Naive B cell (primary cell): ENCODE results near the gene KCNQ5. TPM values are rescaled to one million over a fixed set of nuclear protein-coding genes. Genes with fewer than 3 reads are reported as not detected.

ENCODE experiments used
- ATAC-seq, 2 donors: fragments of 150-1000 bp; cut with Tn5 transposase; 2 replicates each; pipeline ENCODE4 v1.10.0; 2021; ENCODE audit warnings: low read depth in 2 of 2, mild to moderate bottlenecking in 2 of 2, moderate library complexity in 2 of 2
- DNase-seq: peaks from one replicate; pipeline ENCODE4 v3.0.0; 2022
- H3K27ac Mint-ChIP-seq, 6 donors: one replicate each; pipeline ENCODE4 v1.8.0; 2020 to 2022; ENCODE audit warnings: mild to moderate bottlenecking in 6 of 6, mixed read lengths in 6 of 6, moderate library complexity in 5 of 6, inconsistent platforms in 2 of 6
- H3K27me3 Mint-ChIP-seq, 3 donors: one replicate each; pipeline ENCODE4 v1.8.0; 2021 to 2022; ENCODE audit warnings: mixed read lengths in 3 of 3, mild to moderate bottlenecking in 1 of 3
- H3K36me3 Mint-ChIP-seq, 2 donors: one replicate each; pipeline ENCODE4 v1.8.0; 2020 to 2022; ENCODE audit warnings: mixed read lengths in 2 of 2, inconsistent platforms in 1 of 2, mild to moderate bottlenecking in 1 of 2
- H3K4me1 Mint-ChIP-seq, 3 donors: one replicate each; pipeline ENCODE4 v1.8.0; 2020 to 2022; ENCODE audit warnings: mixed read lengths in 3 of 3, inconsistent platforms in 1 of 3, mild to moderate bottlenecking in 1 of 3, moderate library complexity in 1 of 3
- H3K4me3 Mint-ChIP-seq, 8 donors: one replicate each; pipeline ENCODE4 v1.8.0; 2020 to 2022; ENCODE audit warnings: mild to moderate bottlenecking in 8 of 8, mixed read lengths in 8 of 8, moderate library complexity in 8 of 8, inconsistent platforms in 2 of 8
- H3K9me3 Mint-ChIP-seq, 7 donors: one replicate each; pipeline ENCODE4 v1.8.0; 2020 to 2022; ENCODE audit warnings: mixed read lengths in 7 of 7, mild to moderate bottlenecking in 5 of 7, inconsistent platforms in 2 of 7, moderate library complexity in 1 of 7
- polyA plus RNA-seq, 6 donors: library from polyadenylated mRNA; unstranded; fragments of 300-500 nt; fragmentation: Illumina TruSeq; gene quantifications; one replicate each; pipeline ENCODE4 v1.2.3, GENCODE V29; 2021; ENCODE audit warnings: low read depth in 6 of 6

Gene KCNQ5
- polyA plus RNA-seq, 6 donors from 2014 or later: 0.29 to 7.1 (median 4.9) TPM

DNA sequence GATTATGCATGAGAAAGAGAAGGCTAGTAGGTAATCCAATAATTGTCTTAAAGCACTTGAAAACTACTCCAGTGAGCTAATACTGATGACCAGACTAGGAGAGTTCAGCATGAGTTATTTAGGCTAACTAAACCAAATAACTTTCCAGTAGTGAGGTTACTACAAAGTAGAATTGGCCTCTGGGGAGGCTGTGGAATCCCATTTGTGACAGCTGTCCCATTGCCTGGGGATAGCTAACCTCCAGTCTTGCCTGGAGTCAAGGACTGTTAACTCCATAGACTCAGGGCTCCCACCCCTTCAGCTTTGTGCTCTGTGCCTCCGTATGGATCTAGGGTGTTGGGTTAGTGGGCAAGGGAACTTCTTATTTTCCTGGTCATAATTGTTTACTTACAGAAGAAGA is 51.0 kb downstream of the KCNQ5 start:
- Mint-ChIP-seq H3K27ac (no peak overlapping the region), H3K27me3 (no peaks in the 10 kb centered on the region), H3K4me3 (no peak overlapping the region), H3K9me3 (no peaks in the 10 kb centered on the region), H3K4me1 (peaks cover 7 to 18% (median 16%) of the 10 kb centered on the region in 3 donors), H3K36me3 (peaks cover 0 to 11% of the 10 kb centered on the region in 2 donors)
- no peak for ATAC-seq
- no peak for DNase-seq

DNA sequence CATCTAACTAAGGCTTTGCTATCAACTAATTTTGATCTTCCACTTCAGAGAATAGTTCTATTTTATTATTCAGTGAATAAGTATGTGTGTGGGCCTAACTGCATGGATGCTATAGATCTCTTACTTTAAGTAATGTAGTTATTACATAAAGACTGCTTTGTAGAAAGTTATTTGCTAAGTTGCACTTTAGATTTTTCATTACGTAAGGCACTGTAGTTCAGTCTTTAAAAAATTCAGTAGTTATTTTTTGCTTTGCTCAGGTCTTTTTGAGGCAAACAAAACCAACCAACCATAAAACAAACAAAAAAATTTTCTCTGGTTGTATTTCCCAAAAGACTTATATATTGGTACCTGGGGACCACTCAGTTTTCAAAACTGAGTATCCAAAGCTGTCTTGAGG is 53.0 kb downstream of the KCNQ5 start:
- H3K4me1 Mint-ChIP-seq: peaks cover under 1 to 7% (median 6%) of the 10 kb centered on the region in 3 donors

DNA sequence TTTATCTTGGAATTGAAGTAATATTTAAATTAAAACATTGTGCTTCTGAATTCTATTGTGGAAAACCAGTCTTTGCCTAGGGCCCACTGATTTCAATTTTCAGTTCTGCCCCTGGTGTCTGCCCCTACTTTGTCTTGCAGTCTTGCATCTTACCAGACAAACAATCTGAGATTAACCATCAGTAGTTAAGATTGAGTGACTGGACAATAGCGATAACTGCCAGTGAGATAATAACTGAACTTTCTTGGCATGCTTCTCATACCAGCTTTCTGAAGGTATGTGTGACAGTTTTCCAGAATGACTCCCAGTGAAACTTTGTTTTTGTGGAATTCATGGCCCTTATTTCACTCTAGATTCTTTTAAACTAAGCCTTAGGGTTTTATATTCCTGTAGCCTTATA is 53.5 kb downstream of the KCNQ5 start:
- H3K4me3 Mint-ChIP-seq: no peak overlapping the region
- no peaks in the 10 kb centered on the region for H3K27me3 Mint-ChIP-seq
- H3K4me1 Mint-ChIP-seq: peaks cover under 1 to 4% (median 4%) of the 10 kb centered on the region in 3 donors
- H3K9me3 Mint-ChIP-seq: peaks cover 0 to 2% (median 0%) of the 10 kb centered on the region in 7 donors
- peaks cover 0 to 14% of the 10 kb centered on the region in 2 donors for H3K36me3 Mint-ChIP-seq
- ATAC-seq (no peak), DNase-seq (no peak)
- H3K27ac Mint-ChIP-seq: no peak overlapping the region

More for the DNA sequence above, 53.0 kb downstream of the KCNQ5 start:
- no peaks in the 10 kb centered on the region for H3K27me3 Mint-ChIP-seq
- ATAC-seq: no peak
- no peak overlapping the region for H3K4me3 Mint-ChIP-seq
- no peak for DNase-seq
- H3K9me3 Mint-ChIP-seq: peaks cover 0 to 2% (median 0%) of the 10 kb centered on the region in 7 donors
- peaks cover 0 to 14% of the 10 kb centered on the region in 2 donors for H3K36me3 Mint-ChIP-seq
- no peak overlapping the region for H3K27ac Mint-ChIP-seq

DNA sequence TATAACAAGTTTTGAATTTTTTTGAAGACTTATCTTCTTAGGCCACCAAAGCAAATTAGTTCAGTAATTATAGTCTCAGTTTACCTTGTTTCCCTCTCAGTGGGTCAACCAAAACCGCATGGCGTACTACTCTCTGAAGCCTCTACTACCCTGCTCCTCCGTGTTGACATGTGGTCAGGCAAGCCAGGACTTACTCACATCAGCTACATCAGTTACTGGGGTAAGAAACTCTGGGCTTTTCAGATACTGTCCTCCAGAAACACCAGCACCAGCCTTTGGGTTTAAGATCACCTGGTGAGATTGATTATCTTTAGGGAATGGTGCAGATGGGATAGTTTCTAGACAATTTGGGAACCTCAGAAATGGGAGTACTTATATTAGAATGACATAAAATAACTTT is 55.1 kb downstream of the KCNQ5 start:
- peaks cover 0 to 14% of the 10 kb centered on the region in 2 donors for H3K36me3 Mint-ChIP-seq
- H3K27ac Mint-ChIP-seq: peak overlapping the region in 2 of 6 donors; percentile 12 to 17
- DNase-seq (no peak), ATAC-seq (no peak)
- peaks cover 0 to 8% (median 4%) of the 10 kb centered on the region in 3 donors for H3K4me1 Mint-ChIP-seq
- H3K9me3 Mint-ChIP-seq: peaks cover 0 to 2% (median 0%) of the 10 kb centered on the region in 7 donors
- H3K27me3 Mint-ChIP-seq: no peaks in the 10 kb centered on the region
- no peak overlapping the region for H3K4me3 Mint-ChIP-seq

DNA sequence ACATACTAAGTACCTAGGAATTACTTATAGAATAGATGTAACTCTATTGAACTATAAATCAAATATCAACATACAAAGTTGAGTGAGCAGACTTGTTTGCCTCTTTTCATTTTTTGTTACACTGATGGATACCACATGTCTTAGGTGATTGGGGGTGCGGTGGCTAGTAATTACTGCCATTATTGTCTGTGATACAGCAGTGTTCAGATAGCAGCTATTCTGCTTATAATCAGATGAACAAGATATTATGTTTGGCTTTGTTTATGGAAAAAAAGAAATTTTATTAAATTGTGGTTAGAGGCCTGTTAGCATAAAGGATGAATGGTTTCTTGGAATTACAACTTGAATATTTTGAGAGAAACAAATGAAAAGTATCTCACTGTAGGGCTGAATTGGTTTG is 55.9 kb downstream of the KCNQ5 start:
- DNase-seq (no peak), ATAC-seq (no peak)
- H3K9me3 Mint-ChIP-seq: peaks cover 0 to 2% (median 0%) of the 10 kb centered on the region in 7 donors
- no peaks in the 10 kb centered on the region for H3K27me3 Mint-ChIP-seq
- peaks cover 0 to 14% of the 10 kb centered on the region in 2 donors for H3K36me3 Mint-ChIP-seq
- no peak overlapping the region for H3K4me3 Mint-ChIP-seq
- H3K27ac Mint-ChIP-seq: peak overlapping the region in 1 of 6 donors; percentile 12
- H3K4me1 Mint-ChIP-seq: peaks cover 0 to 14% (median 7%) of the 10 kb centered on the region in 3 donors

DNA sequence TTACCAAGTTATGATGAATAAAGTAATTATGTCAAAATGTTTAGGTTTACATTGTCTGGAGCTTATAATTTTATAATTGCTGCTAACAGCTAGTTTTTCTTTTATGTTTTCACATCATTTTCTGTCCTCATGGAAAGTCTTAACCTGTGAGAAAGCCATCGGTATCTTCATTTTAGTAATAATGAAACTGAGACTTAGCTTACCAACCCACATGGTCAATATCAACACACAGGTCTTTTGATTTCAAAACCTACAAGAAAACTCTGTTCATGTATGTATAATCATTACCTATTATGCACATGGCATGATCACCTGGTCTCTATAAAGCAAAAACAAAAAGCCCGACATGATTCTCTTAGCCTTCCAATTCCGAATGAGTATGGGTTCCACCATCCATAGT is 61.9 kb downstream of the KCNQ5 start:
- no peaks in the 10 kb centered on the region for H3K27me3 Mint-ChIP-seq
- H3K9me3 Mint-ChIP-seq: peaks cover 0 to under 1% (median 0%) of the 10 kb centered on the region in 7 donors
- DNase-seq (no peak), ATAC-seq (no peak)
- peaks cover 5 to 6% of the 10 kb centered on the region in 2 donors for H3K36me3 Mint-ChIP-seq
- peaks cover 4 to 18% (median 7%) of the 10 kb centered on the region in 3 donors for H3K4me1 Mint-ChIP-seq
- no peak overlapping the region for H3K4me3 Mint-ChIP-seq
- H3K27ac Mint-ChIP-seq: no peak overlapping the region

DNA sequence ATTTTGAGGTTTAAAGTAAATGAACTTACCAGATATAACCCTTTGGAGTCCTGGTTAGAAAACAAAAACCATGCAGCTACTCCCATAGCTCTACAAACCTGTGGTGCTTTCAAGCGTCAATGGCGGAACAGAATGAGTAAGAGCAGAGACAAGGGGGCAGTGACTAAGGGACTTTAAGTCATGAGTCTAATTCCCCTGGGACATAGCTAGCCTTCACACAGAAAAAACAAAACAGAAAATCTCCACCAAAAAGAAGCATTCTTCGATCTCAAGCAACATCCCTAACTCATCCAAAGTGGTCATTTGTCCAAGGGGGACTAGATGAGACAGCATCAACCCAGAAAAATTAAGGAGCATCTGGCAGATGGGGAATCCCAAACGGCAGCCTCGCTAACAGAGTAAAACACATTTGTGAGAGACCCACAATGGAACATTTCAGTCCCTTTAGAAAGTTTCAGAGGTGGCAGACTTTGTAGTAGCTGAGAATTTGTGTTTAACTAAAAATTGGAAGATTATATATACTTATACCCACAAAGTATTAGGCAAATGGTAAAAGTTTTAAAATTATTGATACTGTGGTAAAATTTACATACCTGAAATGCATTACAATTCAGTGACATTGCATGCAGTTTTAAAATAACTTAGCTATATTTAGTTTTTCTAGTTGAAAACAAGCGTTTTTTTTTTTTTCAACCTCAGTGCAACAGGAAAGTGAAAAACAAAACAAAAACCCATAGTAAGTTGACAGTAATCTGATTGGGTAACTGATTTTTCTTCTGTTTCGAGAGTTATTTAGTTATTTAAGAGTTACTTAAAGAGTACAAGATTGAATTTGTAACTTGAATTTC is 67.5 kb downstream of the KCNQ5 start:
- ATAC-seq (peak in 1 of 2 donors; percentile 63), DNase-seq (no peak)
- Mint-ChIP-seq H3K4me3 (peak overlapping the region in 4 of 8 donors; percentile 4 to 53 (median 47)), H3K27ac (peak overlapping the region in 2 of 6 donors; percentile 53 to 77), H3K4me1 (peaks cover 5 to 14% (median 11%) of the 10 kb centered on the region in 3 donors), H3K9me3 (no peaks in the 10 kb centered on the region), H3K36me3 (peaks cover 5 to 6% of the 10 kb centered on the region in 2 donors), H3K27me3 (no peaks in the 10 kb centered on the region)

DNA sequence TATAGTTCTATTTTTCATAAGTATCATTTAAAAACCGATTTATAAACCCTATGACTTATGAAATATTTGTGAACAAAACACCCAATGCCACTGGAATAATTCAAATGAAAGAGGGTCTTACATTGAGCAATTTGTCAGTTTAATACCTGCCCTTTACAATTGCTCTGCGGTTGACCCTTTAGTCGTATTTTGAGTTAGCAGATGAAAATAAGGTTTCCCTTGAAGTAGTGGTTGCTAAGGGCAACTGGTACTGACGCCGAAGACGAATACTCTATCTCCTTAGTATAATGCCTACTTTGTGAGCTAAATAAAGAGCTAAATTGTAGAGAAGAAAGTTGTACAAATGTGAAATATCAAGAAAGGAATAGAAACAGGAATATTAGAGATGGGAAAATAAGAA is 69.4 kb downstream of the KCNQ5 start:
- no peak for DNase-seq
- peak overlapping the region in 1 of 6 donors; percentile 24 for H3K27ac Mint-ChIP-seq
- no peak overlapping the region for H3K4me3 Mint-ChIP-seq
- no peaks in the 10 kb centered on the region for H3K27me3 Mint-ChIP-seq
- ATAC-seq: no peak
- peaks cover 5 to 11% (median 11%) of the 10 kb centered on the region in 3 donors for H3K4me1 Mint-ChIP-seq
- H3K36me3 Mint-ChIP-seq: peaks cover 5 to 14% of the 10 kb centered on the region in 2 donors
- H3K9me3 Mint-ChIP-seq: peaks cover 0 to 6% (median 0%) of the 10 kb centered on the region in 7 donors

DNA sequence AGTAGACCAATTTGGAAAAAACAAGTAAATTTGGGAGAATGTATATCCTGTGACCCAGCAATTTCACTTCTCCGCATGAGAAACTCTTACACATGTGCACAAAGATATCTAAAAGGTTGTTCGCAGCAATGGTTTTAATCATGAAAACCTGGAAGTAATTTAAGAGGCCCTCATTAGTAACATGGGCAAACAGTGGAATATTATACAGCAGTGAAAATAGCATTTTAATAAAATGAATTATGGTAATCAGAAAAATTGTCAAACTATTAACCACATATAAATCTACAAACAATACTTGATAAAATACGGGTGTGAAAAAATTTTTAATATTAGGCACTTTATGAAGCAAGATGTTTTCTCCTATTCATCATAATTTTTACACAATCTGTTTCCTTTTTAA is 74.2 kb downstream of the KCNQ5 start:
- ATAC-seq: no peak

DNA sequence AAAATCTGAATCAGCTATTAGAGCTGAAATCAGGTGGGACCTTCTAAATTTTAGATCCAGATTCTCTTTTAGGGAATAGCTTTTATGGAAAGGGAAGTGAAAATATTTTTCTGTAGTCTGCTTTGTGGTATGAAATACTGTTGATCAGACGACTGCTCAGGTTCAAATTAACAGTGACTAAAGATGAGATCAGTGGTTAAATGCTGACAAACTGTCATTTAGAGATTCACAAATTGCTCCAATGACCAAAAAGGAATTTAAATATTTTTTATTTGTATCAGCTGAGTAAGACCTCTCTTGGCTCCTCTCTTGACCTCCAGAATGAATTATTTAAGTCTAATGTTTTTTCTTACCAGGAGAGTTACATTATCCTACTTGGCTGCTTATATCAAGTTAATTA is 77.3 kb downstream of the KCNQ5 start:
- DNase-seq (no peak), ATAC-seq (no peak)
- no peak overlapping the region for H3K4me3 Mint-ChIP-seq
- peaks cover 0 to 8% of the 10 kb centered on the region in 2 donors for H3K36me3 Mint-ChIP-seq
- peaks cover 0 to 9% (median 6%) of the 10 kb centered on the region in 3 donors for H3K4me1 Mint-ChIP-seq
- peaks cover 0 to 7% (median 0%) of the 10 kb centered on the region in 7 donors for H3K9me3 Mint-ChIP-seq
- no peak overlapping the region for H3K27ac Mint-ChIP-seq
- H3K27me3 Mint-ChIP-seq: no peaks in the 10 kb centered on the region

More for the DNA sequence above, 74.2 kb downstream of the KCNQ5 start:
- no peak overlapping the region for H3K4me3 Mint-ChIP-seq
- DNase-seq: no peak
- H3K4me1 Mint-ChIP-seq: peaks cover 0 to 4% (median 0%) of the 10 kb centered on the region in 3 donors
- H3K9me3 Mint-ChIP-seq: peaks cover 0 to 7% (median 0%) of the 10 kb centered on the region in 7 donors
- no peak overlapping the region for H3K27ac Mint-ChIP-seq
- peaks cover 0 to 8% of the 10 kb centered on the region in 2 donors for H3K36me3 Mint-ChIP-seq
- H3K27me3 Mint-ChIP-seq: no peaks in the 10 kb centered on the region

DNA sequence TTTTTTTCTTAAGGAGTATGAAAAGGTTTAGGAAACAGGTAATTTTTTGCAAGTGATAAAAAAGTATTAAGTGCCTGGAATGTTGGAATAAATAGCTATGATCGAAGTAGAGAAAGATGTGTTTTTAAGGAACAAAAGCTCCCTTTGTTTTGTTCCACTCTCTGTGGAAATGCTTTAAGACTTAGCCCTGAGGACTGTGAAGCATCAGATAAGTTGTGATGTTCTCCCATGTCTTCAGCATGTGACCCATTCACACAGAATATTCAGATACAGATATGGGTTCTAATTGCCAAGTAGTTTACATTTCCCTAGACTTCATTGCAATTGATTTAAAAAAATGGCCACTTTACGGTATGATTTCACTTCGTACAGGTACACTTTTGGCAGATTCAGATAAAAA is 80.6 kb downstream of the KCNQ5 start:
- Mint-ChIP-seq H3K4me1 (peaks cover 0 to 9% (median 9%) of the 10 kb centered on the region in 3 donors), H3K27me3 (no peaks in the 10 kb centered on the region), H3K27ac (no peak overlapping the region), H3K4me3 (no peak overlapping the region), H3K9me3 (no peaks in the 10 kb centered on the region), H3K36me3 (no peaks in the 10 kb centered on the region)
- DNase-seq: no peak
- ATAC-seq: no peak

DNA sequence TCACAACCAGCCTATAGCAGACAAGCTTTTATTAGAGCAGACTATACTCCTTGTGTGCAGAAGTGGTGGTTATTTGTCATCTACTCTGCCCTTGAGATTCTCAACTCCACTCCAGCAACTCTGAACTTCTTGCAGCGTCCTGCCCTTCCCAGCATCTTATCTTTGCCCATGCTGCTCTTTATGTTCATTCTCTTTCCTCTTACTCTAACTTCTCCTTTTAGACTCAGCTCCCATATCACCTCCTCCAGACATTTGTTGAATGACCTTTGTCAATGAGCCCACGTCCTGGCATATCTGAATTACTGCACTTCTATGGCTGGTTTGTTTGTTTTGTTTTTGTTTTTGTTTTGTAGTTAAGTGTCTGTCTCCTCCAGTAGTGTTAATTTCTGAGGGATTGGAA is 81.2 kb downstream of the KCNQ5 start:
- H3K27me3 Mint-ChIP-seq: no peaks in the 10 kb centered on the region
- H3K9me3 Mint-ChIP-seq: no peaks in the 10 kb centered on the region
- H3K4me1 Mint-ChIP-seq: peaks cover 0 to 9% (median 9%) of the 10 kb centered on the region in 3 donors
- DNase-seq (no peak), ATAC-seq (no peak)
- no peaks in the 10 kb centered on the region for H3K36me3 Mint-ChIP-seq
- H3K27ac Mint-ChIP-seq: peak overlapping the region in 2 of 6 donors; percentile 7 to 49
- H3K4me3 Mint-ChIP-seq: no peak overlapping the region

DNA sequence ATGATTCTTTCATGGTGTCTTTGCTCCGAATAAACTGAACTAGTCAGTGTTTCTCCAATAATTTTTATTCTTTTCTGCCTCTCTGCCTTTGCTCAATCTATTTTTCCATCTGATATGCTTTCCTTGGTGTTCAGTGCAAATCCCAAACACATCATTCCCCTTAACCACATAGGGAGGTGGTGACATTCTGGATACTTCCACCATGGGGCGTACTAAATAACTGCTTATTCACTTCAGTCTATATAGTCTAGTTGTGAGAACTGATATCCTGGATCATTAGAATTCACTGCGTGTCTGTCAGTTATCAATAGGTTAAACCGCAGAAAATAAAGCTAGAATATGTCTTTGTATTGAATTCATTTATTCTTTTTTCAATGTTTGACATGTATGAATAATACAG is 83.1 kb downstream of the KCNQ5 start:
- peaks cover 6 to 8% of the 10 kb centered on the region in 2 donors for H3K36me3 Mint-ChIP-seq
- no peak for ATAC-seq
- H3K9me3 Mint-ChIP-seq: peaks cover 3 to 5% (median 4%) of the 10 kb centered on the region in 7 donors
- no peaks in the 10 kb centered on the region for H3K27me3 Mint-ChIP-seq
- no peak overlapping the region for H3K27ac Mint-ChIP-seq
- peaks cover 0 to 9% (median 9%) of the 10 kb centered on the region in 3 donors for H3K4me1 Mint-ChIP-seq
- DNase-seq: no peak
- H3K4me3 Mint-ChIP-seq: no peak overlapping the region

DNA sequence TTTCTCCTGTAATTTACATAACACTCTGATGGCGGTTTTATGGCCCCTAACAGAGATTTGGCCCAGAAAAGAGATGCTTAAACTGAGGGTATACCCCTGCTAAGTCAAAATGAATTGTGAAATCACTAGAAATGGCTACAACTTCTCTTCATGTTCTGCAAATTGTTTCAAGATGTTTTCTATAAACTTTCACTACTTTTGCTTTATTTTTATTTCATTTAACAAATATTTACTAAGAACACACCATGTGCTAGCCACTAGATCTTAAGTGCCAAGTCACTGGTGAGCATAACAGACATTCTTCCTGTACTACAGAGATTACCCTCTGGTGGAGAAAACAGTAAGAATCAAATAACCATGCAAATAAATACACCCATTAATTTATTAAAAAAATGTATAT is 87.6 kb downstream of the KCNQ5 start:
- Mint-ChIP-seq H3K9me3 (peaks cover 5 to 15% (median 11%) of the 10 kb centered on the region in 7 donors), H3K27ac (no peak overlapping the region)

More for the DNA sequence above, 87.6 kb downstream of the KCNQ5 start:
- Mint-ChIP-seq H3K4me1 (peaks cover 3 to 23% (median 12%) of the 10 kb centered on the region in 3 donors), H3K36me3 (peaks cover 22% of the 10 kb centered on the region in 2 donors), H3K4me3 (no peak overlapping the region), H3K27me3 (no peaks in the 10 kb centered on the region)
- DNase-seq (no peak), ATAC-seq (no peak)
